ENCODE measurements around the gene COLEC12. TPM values are rescaled to one million over a fixed set of nuclear protein-coding genes. Genes with fewer than 3 reads are reported as not detected.

COLEC12 gene
- total RNA-seq, 1 experiment from 2014 or later = not detected

GRCh38 chr18:326846-327245, 173.7 kb downstream of the COLEC12 start:
- H3K4me2 ChIP-seq (ENCODE audit: low read length) = no peak overlapping the region
- H3K9ac ChIP-seq (ENCODE audit: low read length) = no peak overlapping the region
- H3K9me2 ChIP-seq (ENCODE audit: insufficient read depth) = no peaks in the 10 kb centered on the region
- ATAC-seq (no peak), DNase-seq (ENCODE audit: low read depth, low spot score) (no peak)
- BruUV-seq (replicated peaks) = no TSS peak
- H3K9me3 ChIP-seq (ENCODE audit: control insufficient read depth in 1 of 2, insufficient read depth in 1 of 2, low read depth in 1 of 2, low read length in 2 of 2) = no peaks in the 10 kb centered on the region
- H2AFZ ChIP-seq (ENCODE audit: low read depth, low read length, poor library complexity, severe bottlenecking) = no peak overlapping the region
- no peak for TF ChIP-seq YY1 (IDR thresholded peaks at IDR 0.05; ENCODE audit: extremely low read depth, insufficient replicate concordance, low read depth, low read length)
- ChIA-PET POLR2A (no interaction called here), RAD21 (ENCODE audit: low non-redundant PET in 1 of 2, low total read pairs in 2 of 2, uncharacterized antibody in 2 of 2, unreplicated experiment in 2 of 2) (no interaction called here), CTCF (no interaction called here)
- peaks cover 5% of the 10 kb centered on the region for H3K27me3 ChIP-seq (ENCODE audit: insufficient read depth, low read length)
- H3K36me3 ChIP-seq (ENCODE audit: control insufficient read depth in 1 of 2, insufficient read depth in 2 of 2, low read length in 2 of 2) = no peaks in the 10 kb centered on the region
- peaks cover 11 to 12% of the 10 kb centered on the region in 2 experiments; a peak in 3 of 4 replicates for H3K4me1 ChIP-seq (ENCODE audit: control insufficient read depth in 1 of 2, insufficient read depth in 2 of 2, low read length in 2 of 2)
- no peak overlapping the region for H3K4me3 ChIP-seq (replicated peaks in 1 of 2; ENCODE audit: low read depth in 1 of 2, low read length in 2 of 2)
- no peaks in the 10 kb centered on the region for H4K20me1 ChIP-seq (ENCODE audit: insufficient read depth)
- H3K27ac ChIP-seq (ENCODE audit: low read depth, low read length) = no peak overlapping the region
- H3K79me2 ChIP-seq (ENCODE audit: insufficient read depth, low read length) = no peaks in the 10 kb centered on the region
- intact Hi-C loops (cut with micrococcal nuclease) = no loop called here

- Histone ChIP-seq H3K9ac (ENCODE audit: low read length) (no peak overlapping the region), H3K79me2 (ENCODE audit: insufficient read depth, low read length) (no peaks in the 10 kb centered on the region), H3K9me2 (ENCODE audit: insufficient read depth) (no peaks in the 10 kb centered on the region), H3K27me3 (ENCODE audit: insufficient read depth, low read length) (peaks cover 23% of the 10 kb centered on the region), H3K4me3 (replicated peaks in 1 of 2; ENCODE audit: low read depth in 1 of 2, low read length in 2 of 2) (no peak overlapping the region), H3K4me2 (ENCODE audit: low read length) (no peak overlapping the region), H3K27ac (ENCODE audit: low read depth, low read length) (no peak overlapping the region), H4K20me1 (ENCODE audit: insufficient read depth) (no peaks in the 10 kb centered on the region), H3K9me3 (ENCODE audit: control insufficient read depth in 1 of 2, insufficient read depth in 1 of 2, low read depth in 1 of 2, low read length in 2 of 2) (no peaks in the 10 kb centered on the region), H3K4me1 (ENCODE audit: control insufficient read depth in 1 of 2, insufficient read depth in 2 of 2, low read length in 2 of 2) (peaks cover 11 to 12% of the 10 kb centered on the region in 2 experiments; a peak in 3 of 4 replicates), H2AFZ (ENCODE audit: low read depth, low read length, poor library complexity, severe bottlenecking) (no peak overlapping the region), H3K36me3 (ENCODE audit: control insufficient read depth in 1 of 2, insufficient read depth in 2 of 2, low read length in 2 of 2) (no peaks in the 10 kb centered on the region)
- POLR2A ChIA-PET = no interaction called here
- ATAC-seq (no peak), DNase-seq (ENCODE audit: low read depth, low spot score) (no peak)
- TF ChIP-seq, protein P1, sequence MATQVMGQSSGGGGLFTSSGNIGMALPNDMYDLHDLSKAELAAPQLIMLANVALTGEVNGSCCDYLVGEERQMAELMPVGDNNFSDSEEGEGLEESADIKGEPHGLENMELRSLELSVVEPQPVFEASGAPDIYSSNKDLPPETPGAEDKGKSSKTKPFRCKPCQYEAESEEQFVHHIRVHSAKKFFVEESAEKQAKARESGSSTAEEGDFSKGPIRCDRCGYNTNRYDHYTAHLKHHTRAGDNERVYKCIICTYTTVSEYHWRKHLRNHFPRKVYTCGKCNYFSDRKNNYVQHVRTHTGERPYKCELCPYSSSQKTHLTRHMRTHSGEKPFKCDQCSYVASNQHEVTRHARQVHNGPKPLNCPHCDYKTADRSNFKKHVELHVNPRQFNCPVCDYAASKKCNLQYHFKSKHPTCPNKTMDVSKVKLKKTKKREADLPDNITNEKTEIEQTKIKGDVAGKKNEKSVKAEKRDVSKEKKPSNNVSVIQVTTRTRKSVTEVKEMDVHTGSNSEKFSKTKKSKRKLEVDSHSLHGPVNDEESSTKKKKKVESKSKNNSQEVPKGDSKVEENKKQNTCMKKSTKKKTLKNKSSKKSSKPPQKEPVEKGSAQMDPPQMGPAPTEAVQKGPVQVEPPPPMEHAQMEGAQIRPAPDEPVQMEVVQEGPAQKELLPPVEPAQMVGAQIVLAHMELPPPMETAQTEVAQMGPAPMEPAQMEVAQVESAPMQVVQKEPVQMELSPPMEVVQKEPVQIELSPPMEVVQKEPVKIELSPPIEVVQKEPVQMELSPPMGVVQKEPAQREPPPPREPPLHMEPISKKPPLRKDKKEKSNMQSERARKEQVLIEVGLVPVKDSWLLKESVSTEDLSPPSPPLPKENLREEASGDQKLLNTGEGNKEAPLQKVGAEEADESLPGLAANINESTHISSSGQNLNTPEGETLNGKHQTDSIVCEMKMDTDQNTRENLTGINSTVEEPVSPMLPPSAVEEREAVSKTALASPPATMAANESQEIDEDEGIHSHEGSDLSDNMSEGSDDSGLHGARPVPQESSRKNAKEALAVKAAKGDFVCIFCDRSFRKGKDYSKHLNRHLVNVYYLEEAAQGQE (IDR thresholded peaks at IDR 0.05; ENCODE audit: low read depth) = no peak
- TF ChIP-seq JUND (IDR thresholded peaks at IDR 0.05) (0 out of 2 replicates have a peak, but pooled peaks have one; percentile 18), EZH2phosphoT487 (IDR thresholded peaks at IDR 0.05; ENCODE audit: borderline replicate concordance) (no peak), RAD21 (IDR thresholded peaks at IDR 0.05; ENCODE audit: low read depth) (no peak)
- RAD21 ChIA-PET (ENCODE audit: low non-redundant PET in 1 of 2, low total read pairs in 2 of 2, uncharacterized antibody in 2 of 2, unreplicated experiment in 2 of 2) = no interaction called here
- CTCF ChIA-PET = no interaction called here
- intact Hi-C loops (cut with micrococcal nuclease) = no loop called here
- BruUV-seq (replicated peaks) = no TSS peak
Observed at GRCh38 chr18:323253-323622, 177.3 kb downstream of the COLEC12 start.

Measured in HCT116 (cell line).